Progenitor cell of endocrine pancreas (in vitro differentiated cells): Measurements from ENCODE around the gene EDNRA. TPM values are rescaled to one million over a fixed set of nuclear protein-coding genes. Genes with fewer than 3 reads are reported as not detected.

Source experiments
- DNase-seq: peaks from one replicate; pipeline ENCODE4 v3.0.0; 2021; ENCODE audit warnings: low spot score; ENCODE audit not compliant: unreplicated experiment
- H3K27ac Mint-ChIP-seq: 2 replicates; pipeline ENCODE4 v1.8.0; 2021; ENCODE audit warnings: mild to moderate bottlenecking, moderate library complexity, mixed read lengths
- H3K27me3 Mint-ChIP-seq: 2 replicates; pipeline ENCODE4 v1.8.0; 2021; ENCODE audit warnings: mixed read lengths
- H3K36me3 Mint-ChIP-seq: 2 replicates; pipeline ENCODE4 v1.8.0; 2022; ENCODE audit warnings: mixed read lengths; ENCODE audit not compliant: insufficient read depth
- H3K4me1 Mint-ChIP-seq: 2 replicates; pipeline ENCODE4 v1.8.0; 2021; ENCODE audit warnings: low read depth, mixed read lengths
- H3K4me3 Mint-ChIP-seq: 2 replicates; pipeline ENCODE4 v1.8.0; 2021; ENCODE audit warnings: low read depth, mild to moderate bottlenecking, moderate library complexity, mixed read lengths
- H3K9me3 Mint-ChIP-seq: 2 replicates; pipeline ENCODE4 v1.8.0; 2021; ENCODE audit warnings: low read depth, mixed read lengths
- CTCF ChIP-seq: fragments of 200-600 bp; sonication (generic); IDR thresholded peaks from one replicate; pipeline ENCODE4 v1.5.0; 2021; ENCODE audit warnings: antibody characterized with exemption, mild to moderate bottlenecking; ENCODE audit not compliant: unreplicated experiment
- total RNA-seq: library from RNA; stranded (reverse); gene quantifications from 2 replicates; pipeline ENCODE4 v1.2.1, GENCODE V29; 2021

Gene EDNRA
- total RNA-seq, 1 donor from 2014 or later, result 12.2 TPM

- no peak overlapping the region for H3K4me3 Mint-ChIP-seq
- no peak for TF ChIP-seq CTCF
- H3K4me1 Mint-ChIP-seq, result peaks cover 46% of the 10 kb centered on the region
- peaks cover 4% of the 10 kb centered on the region for H3K27me3 Mint-ChIP-seq
- H3K9me3 Mint-ChIP-seq, result no peaks in the 10 kb centered on the region
- H3K27ac Mint-ChIP-seq, result no peak overlapping the region
- no peak for DNase-seq
- H3K36me3 Mint-ChIP-seq, result no peaks in the 10 kb centered on the region
Measured at GRCh38 chr4:147485167-147485566, 4.3 kb downstream of the EDNRA start.

GRCh38 chr4:147487616-147488015, 6.7 kb downstream of the EDNRA start:
- Mint-ChIP-seq H3K4me1 (peaks cover 35% of the 10 kb centered on the region), H3K27me3 (no peaks in the 10 kb centered on the region), H3K27ac (no peak overlapping the region), H3K4me3 (no peak overlapping the region), H3K9me3 (no peaks in the 10 kb centered on the region), H3K36me3 (no peaks in the 10 kb centered on the region)
- no peak for TF ChIP-seq CTCF
- DNase-seq, result no peak

- peaks cover 33% of the 10 kb centered on the region for H3K4me1 Mint-ChIP-seq
- no peak for DNase-seq
- H3K27ac Mint-ChIP-seq, result peak overlapping the region; percentile 81
- H3K9me3 Mint-ChIP-seq, result no peaks in the 10 kb centered on the region
- TF ChIP-seq CTCF, result no peak
- H3K4me3 Mint-ChIP-seq, result no peak overlapping the region
- no peaks in the 10 kb centered on the region for H3K36me3 Mint-ChIP-seq
- H3K27me3 Mint-ChIP-seq, result no peaks in the 10 kb centered on the region
Measured at GRCh38 chr4:147488556-147488955, 7.7 kb downstream of the EDNRA start.

- Mint-ChIP-seq H3K4me3 (no peak overlapping the region), H3K9me3 (peaks cover 4% of the 10 kb centered on the region), H3K36me3 (no peaks in the 10 kb centered on the region), H3K4me1 (peaks cover 25% of the 10 kb centered on the region), H3K27me3 (no peaks in the 10 kb centered on the region), H3K27ac (no peak overlapping the region)
- no peak for DNase-seq
- TF ChIP-seq CTCF, result no peak
Measured at GRCh38 chr4:147491086-147491485, 10.2 kb downstream of the EDNRA start.

DNA sequence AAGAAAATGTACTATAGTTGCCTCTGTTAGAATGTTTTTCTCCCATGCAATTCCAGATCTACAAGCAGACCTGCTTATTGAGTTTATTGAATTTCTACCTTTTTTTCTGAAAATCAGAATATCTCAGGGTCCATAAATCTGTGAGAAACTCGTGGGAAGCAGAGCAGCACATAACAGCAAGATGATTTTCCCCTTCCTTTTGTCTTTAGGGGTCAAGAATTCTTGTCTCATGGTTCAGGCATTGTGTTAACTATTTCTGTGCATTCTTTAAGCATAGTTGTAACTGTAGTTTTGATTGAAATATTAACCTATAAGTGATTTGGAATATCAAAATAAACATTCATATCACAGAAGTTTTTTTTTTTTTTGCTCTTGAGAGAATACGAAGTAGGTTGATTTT, 11.4 kb downstream of the EDNRA start:
- H3K9me3 Mint-ChIP-seq, result peaks cover 4% of the 10 kb centered on the region
- H3K27me3 Mint-ChIP-seq, result no peaks in the 10 kb centered on the region
- no peak overlapping the region for H3K4me3 Mint-ChIP-seq
- H3K36me3 Mint-ChIP-seq, result no peaks in the 10 kb centered on the region
- no peak for TF ChIP-seq CTCF
- DNase-seq, result no peak
- H3K4me1 Mint-ChIP-seq, result peaks cover 14% of the 10 kb centered on the region
- no peak overlapping the region for H3K27ac Mint-ChIP-seq

- H3K27ac Mint-ChIP-seq, result no peak overlapping the region
- H3K9me3 Mint-ChIP-seq, result peaks cover 4% of the 10 kb centered on the region
- peaks cover 13% of the 10 kb centered on the region for H3K4me1 Mint-ChIP-seq
- no peaks in the 10 kb centered on the region for H3K36me3 Mint-ChIP-seq
- H3K4me3 Mint-ChIP-seq, result no peak overlapping the region
- TF ChIP-seq CTCF, result no peak
- no peaks in the 10 kb centered on the region for H3K27me3 Mint-ChIP-seq
- DNase-seq, result no peak
Measured at GRCh38 chr4:147492761-147493160, 11.9 kb downstream of the EDNRA start.
